ENCODE measurements around the gene PLEKHM3.

Gene PLEKHM3

DNA sequence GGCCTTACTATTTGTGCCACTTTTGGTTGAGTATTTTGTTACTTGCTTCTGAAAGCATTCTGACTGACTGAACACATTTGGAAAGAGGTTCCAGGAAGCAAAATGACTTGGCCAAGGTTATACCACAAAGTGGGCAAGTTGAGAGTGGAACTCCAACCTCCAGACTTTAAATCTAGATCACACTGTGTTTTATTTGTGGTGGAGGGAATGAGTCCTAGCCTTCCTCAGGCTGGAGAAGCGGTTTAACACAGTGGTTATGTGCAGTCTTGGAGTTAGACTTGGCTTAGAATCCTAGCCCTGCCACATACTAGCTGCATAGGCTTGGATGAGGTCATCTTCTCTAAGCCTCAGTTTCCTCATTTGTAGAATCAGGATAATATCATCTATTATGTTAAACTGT lies 33.4 kb downstream of the PLEKHM3 start:
- DNase-seq: no peak

DNA sequence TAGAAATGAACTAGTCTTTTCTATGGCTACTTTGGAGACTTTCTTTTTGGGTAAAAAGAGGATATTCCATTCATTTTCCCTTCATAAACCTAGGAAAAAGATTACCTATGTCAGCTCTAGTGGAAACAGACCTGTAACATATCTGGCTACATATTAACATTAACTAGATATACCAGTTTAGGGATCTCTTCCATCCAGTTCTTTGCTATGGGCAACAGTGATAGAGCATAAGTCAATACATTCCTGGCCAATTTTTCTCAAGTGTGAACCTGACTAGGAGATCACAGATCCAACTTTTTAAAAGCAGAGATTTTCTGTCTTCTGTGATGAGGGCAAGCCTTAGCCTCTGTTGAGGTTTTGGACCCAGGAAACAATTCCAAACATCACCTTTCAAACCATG lies 34.5 kb downstream of the PLEKHM3 start:
- DNase-seq: no peak

DNA sequence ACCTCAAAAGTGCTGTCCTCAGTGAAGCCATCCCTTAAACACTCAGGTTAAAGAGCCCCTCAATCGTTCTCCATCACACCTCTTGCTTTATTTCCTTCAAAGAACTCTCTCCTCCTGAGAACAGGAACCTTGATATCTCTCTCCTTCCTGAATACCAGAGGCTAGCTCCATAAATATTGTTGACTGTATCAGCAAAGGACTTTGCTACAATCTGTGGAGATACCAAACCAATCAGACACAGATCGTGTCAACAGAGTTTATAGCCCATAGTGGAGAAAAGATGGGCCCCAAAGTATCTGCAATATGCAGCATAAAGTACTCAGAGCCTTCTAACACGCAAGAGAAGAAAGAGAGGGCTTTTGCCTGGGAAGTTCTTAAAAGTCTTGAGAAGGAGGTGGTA lies 36.4 kb downstream of the PLEKHM3 start:
- DNase-seq: no peak

DNA sequence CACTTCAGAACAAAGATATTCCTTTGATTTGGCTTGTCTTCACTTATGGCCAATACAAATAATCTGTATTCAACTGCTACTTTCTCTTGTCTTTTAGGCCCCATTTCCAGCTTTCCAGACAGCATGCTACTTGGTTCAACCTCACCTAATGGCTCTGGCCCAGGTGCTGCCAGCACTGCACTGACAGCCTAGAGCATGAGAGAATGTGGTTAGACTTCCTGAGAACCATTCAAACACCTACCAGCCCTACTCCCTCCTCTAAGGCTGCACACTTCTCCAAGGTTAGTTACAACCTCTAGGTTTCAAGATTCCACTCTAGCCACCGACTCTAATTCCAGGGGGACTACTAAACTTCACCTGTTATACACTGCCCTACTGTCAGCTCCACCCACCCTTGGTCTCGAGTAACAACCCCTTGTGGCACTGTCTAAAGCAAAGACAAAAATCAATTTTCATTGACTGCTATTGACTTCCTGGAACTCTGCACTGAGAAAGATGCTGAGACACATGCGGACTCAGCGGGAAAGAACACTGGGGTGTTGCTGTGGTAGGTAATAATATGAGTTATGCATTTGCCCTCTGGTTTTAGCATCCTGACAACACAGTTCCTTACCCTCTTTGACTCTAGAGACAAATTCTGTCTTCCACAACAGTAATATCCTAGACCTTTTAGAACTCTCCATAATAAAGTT lies 38.2 kb downstream of the PLEKHM3 start:
- DNase-seq: no peak

DNA sequence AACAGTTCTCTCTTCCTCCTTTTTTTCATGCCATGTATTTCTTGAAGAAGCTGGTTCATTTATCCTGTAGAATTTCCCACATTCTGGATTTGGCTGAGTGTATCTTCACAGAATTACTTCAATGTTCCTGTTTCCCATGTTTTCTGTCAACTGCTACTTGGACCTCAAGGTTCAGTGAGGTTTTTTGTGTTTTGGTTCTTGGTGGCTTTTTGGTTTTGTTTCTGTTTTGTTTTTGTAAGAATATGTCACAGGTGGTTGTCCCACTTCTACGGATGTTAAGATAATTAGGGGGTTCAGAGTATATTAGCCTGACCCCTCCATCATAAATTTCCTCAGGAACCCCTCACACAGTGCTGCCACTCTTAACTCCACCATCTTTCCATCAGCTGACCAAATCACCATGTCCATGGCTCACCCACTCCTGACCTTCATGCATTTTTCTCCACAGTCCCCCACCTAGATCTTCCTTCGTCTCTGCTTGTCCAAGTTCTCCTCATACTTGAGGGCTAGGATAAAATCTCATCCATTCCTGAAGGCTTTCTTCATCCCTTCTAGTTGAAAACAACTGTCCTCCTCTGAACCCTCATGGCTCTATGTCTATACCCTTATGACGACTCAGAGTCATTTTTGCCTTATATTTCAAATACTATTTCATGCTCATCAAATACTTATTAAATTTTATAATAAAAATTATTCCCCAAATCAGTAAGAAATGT lies 40.4 kb downstream of the PLEKHM3 start:
- DNase-seq: no peak

DNA sequence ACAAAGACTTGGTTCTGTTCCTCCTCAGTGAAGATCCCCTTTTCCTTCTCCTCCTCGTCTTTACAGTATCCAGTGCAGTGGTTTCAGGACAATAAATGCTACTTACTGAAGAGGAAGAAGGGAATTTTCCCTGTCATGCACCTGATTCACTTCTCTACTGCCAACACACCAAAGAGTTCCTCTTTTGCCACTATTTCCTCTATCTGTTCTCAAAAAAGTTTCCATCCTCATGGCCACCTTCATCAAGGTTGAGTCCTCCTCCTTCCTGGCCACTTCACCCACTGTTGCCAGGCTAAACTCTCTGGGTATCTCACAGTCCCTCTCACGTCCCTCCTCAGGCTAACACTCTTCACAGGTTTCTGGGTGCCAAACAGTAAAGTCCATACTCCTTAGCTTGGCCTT lies 41.7 kb downstream of the PLEKHM3 start:
- DNase-seq: no peak

DNA sequence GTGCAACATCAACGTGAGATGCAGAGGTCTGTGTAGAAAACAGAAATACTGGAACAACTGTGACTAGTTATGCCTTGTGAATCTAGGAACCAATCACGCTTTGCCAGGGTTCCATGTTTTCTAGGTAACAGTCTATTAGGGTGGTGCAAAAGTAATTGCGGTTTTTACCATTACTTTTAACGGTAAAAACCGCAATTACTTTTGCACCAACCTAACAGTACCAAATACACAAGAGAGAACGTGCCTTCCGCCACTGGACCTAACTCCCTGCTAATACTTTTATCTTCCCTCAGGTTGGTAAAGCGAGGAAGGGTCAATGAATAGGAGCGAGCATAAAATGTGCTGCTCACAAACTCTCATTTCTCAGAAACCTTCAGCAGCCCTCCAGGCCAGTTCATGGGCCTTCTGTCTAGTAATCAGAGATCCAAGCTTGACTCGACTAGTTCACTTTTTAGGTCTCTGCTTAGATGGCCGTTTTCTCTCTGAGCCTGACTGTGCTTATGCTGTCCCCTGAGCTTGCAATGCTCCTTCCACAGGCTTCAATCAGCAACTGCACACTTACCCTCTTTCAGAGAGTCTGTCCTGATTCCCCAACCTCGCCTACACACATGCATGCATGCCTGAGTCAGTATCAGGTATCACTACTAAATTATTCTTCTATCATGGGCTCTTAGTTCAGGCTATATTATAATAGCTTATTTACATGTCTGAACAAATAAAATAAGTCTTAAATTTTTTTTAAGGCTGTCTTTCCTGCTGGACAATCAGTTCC lies 47.0 kb downstream of the PLEKHM3 start:
- DNase-seq: no peak

DNA sequence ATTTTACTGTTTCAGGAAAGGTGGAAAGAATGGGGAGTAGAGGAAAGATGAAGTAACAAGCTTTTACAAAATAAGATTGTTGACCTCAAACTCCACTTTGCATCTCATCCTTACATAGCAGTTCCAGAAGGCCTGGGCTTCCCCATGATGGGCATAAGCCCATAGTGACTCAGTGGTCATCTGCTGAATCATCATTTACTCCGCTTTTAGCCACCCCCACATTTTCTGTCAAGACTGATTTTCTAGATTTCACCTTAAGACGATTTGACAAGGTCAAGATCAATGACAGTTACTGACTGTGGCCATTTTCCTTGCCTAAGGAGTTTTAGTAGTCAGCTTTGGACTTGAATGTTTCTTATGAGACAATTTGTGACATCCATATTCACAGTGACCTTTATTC lies 49.4 kb downstream of the PLEKHM3 start:
- no peak for DNase-seq

DNA sequence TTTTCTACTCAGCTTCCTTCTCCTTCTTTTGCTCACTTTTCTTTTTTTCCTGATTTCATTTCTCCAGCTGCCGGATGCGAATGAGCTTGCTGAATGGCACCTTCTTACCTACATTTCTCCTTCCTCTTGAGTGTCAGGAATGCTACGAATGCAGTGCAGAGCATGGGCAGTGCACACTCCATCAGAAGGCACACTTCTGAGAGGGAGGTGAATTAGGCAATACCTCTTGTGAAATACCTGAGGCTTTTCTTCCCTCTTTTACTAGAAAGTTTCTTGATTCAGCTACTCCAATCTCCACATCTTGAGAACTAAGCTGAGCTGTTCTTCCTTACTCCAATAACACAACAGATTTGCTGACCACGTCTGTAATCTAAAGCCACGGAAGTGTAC lies 51.1 kb downstream of the PLEKHM3 start:
- no peak for DNase-seq

DNA sequence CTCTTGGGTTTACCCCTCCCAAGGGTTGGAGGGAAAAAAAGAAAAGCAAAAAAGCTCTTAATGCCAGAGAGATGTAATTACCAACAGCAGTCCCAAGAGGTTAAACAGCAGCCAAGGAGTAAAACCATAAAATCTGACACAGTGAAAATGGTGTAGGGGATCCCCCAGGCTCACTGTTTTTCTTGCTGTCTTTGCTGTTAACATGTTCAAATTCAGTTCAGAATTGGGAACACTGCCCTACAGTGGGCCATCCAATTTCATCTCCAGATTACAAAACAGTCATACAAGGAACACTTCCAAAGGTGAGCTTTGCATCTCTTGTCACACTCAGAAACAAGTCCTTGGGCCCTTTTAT lies 54.5 kb downstream of the PLEKHM3 start:
- DNase-seq: no peak

DNA sequence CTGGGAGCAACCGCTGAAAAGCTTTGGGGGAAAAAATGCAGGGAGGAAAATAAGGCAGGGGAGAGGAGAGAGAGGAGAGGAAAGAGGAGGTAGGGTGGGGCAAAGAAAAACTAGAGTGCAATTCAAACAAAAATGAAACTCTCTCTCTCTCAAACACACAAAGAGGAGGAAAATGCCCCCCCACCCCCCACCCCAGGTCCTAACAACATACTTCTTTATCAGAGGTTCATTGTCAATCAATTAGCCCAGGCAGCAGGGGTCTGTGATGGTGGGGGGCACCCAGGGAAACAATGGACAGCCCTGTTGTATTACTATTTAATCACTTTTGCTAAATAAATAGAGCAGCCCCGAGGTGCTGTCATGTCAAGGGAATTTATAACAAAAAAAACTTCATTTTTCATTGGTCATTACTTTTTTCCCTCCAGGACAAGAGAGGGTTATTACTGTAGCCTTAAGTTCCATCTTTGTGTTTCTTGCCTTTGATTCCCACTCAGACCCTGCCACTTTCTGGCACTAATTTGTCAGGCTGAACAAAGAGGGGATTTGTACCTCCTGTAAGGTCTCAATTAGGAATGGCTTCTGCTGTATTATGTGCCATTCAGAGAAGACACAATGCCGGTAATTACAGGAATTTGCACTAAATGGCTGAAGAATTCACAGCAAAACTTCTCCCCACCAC lies 55.0 kb downstream of the PLEKHM3 start:
- DNase-seq: no peak

DNA sequence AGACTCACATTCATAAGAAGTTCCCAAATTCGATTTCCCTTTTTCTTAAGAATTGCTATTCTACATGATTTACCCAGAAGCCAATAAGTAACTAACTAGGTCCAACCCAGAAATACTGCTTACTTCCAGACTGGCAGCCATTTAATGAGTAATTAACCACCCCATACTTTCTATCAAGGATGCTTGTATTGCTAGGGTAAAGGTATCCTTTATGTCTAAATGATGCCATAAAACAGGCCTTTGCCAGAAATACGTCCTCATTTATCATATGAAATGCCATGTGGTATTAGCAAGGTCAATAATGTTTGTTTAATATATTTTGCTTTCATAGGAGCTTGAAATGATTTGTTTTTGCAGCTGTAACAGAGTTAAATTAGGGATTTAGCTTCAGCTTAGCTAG lies 56.1 kb downstream of the PLEKHM3 start:
- DNase-seq: no peak

DNA sequence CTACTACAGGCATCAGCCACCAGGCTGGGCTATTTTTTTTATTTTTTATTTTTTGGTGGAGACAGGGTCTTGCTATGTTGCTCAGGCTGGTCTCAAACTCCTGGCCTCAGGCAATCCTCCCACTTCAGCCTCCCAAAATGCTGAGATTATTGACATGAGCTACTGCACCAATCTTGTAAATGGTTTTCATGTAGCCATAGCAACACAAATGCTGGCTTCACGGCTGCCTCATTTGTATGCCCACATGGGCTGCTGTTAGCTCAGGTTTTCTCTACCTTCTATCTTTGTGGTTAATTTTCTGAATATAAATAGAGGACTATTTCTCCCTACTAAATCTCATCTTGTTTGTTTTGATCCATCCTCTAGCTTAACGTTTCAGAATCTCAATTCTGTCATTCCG lies 58.2 kb downstream of the PLEKHM3 start:
- no peak for DNase-seq

DNA sequence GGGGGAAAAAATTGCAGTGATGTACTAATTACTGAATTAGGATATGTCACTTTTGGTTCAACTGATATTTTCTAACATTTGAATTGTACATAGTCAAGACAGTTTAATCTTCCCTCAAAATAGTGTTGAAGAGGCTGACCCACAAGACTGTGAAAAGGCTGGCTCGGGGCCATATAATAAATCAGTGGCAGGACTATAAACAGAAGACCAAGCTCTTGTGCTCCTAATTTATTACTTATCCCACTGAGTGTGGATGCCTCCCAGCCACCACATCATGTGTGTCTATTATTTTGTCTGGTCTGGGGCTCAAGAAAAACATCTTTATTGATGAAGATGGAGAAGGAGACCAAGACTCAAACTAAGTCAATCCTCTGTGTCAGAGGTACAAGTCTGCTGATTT lies 64.4 kb downstream of the PLEKHM3 start:
- DNase-seq: no peak

DNA sequence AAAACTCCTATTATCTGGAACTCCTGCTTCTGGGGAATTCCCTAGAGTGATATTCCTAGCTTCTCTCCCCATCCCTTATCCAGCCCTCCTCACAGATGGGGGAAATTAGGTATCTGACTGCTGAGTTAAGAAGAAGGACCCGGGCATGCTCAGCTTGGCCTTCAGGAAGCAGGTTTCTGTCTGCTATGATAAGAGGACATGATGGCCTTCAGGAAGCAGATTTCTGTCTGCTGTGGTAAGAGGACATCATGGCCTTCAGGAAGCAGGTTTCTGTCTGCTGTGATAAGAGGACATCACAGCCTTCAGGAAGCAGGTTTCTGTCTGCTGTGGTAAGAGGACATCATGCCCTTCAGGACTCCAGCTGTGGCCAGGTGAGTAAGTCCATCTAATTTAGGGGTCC lies 65.2 kb downstream of the PLEKHM3 start:
- no peak for DNase-seq

DNA sequence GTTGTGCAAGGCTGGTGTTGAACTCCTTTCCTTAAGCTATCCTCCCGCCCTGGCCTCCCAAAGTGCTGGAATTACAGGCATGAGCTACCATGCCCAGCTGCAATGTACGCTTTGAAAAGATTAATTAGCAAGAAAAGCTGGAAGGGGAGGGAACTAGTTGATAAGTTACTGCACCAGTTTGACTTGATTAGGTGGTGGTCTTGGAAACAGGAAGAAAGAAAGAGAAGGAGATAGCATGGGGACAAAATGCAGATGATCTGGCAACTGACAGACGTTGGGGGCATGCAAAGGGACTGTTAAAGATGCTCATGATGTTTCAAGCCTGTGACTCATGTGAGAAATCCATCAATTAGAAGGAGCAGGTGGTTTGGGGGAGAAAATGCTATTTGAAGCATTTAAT lies 68.6 kb downstream of the PLEKHM3 start:
- DNase-seq: no peak

DNA sequence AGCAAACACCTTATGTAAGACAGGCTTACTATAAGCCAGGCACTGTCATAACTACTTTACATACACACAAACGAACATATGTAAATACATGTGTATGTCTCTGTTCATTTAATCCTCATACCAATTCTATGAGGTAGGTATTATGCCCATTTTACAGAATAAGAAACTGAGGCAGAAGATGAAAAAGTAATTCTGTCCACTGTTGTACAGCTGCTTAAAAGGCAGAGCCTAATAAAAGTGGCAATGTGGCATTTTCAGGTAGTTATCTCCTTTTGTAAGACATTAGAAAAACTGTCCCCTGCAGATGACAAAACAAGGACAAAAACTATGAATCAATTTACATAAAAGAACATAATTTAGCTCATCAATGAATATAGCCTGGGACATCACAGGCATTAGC lies 69.9 kb downstream of the PLEKHM3 start:
- no peak for DNase-seq

DNA sequence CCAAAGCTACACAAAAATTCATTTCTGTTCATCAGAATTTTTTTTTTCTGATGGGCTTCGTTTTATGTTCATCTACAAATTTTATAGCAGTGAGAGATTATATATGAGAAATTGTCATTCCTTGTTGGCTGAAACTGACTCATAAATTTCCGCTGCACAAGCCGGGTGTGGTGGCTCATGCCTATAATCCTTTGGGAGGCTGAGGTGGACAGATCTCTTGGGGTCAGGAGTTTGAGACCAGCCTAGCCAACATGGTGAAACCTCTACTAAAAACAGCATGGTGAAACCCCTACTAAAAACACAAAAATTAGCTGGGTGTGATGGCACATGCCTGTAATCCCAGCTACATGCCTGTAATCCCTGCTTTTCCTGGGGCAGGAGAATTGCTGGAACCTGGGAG lies 72.0 kb downstream of the PLEKHM3 start:
- DNase-seq: no peak

DNA sequence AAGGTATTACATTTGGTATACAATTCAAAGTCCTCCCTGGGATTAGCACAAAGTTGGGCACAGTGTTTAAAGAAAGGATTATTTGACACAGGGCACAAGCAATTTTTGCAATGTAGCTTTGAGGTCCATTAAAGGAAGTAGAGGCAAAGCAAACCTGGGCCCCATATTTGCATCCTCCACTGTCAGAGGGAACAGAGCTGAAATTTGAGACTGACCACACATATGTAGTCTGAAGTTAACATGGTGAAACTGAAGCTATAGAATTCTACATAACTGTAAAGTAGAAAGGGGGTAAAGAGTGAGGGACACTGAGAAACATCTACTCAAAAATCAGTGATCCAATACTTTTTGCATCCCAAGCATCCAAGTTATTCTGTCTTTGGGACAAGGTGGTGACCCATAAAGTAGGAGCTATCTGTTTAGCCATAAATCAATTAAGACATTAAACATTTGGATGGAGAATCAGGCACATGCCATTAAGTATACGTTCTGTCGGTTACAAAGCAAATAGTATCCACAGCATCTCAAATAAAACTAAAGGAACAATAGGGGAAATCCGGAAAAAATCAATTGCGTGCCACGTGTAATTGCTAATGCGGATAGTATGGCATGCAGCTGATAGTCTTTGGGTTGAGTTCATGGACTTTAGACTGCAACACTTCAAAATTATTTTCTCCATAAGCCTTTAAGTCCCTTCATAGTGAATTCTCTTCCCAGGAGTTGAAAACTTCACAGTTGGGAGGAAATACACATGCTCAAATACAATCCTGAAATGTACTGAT lies 72.6 kb downstream of the PLEKHM3 start:
- DNase-seq: no peak

DNA sequence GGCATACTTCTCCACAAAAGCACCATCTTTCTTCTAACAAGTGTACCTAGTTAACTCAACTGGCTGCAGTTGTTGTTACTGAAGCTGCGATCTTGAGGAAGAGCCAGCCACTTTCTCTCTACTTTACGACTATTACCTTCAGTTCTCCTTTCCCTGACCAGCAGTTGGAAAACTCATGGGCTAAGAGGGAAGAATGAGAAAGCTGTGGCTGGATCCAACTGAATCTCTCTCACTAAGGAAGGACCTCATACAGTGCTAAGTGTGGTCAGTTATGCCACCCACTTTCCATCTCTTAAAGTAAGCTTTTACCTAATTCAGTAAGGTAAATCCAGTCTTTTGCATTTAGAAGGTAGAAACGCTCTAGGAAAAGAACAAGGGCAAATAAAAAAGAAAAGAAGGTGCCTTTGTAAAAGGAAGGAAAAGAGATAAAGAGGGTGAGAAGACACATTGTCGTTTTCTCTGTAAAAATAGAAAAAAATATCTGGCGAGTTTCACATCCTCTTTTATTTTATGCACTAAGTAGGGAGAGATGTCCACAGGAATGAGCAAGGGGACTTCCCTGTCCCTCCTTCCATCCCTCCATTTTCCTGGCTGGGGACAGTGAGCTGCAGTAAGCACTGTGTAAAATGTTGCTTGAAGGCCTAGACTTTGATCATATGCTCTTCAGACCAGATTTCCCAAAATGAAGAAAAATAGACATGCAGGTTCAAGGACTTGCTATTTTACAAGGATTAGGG lies 73.4 kb downstream of the PLEKHM3 start:
- DNase-seq: no peak

DNA sequence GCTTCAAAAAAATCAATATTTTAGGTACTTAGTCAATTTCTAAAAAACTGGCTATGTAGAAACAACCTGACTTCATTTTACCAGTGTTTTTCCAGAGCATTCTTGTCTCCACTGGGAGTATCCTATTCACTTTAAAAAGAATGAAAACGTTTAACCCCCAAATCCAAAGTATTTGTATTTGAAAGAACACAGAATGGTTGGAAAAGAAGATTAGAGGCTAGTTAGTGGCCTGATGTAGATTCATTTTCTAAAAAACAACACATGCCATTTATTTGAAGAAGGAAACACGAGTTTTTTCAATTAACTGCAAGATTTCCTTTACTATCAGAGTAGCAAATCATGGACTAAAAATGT lies 74.6 kb downstream of the PLEKHM3 start:
- DNase-seq: no peak

DNA sequence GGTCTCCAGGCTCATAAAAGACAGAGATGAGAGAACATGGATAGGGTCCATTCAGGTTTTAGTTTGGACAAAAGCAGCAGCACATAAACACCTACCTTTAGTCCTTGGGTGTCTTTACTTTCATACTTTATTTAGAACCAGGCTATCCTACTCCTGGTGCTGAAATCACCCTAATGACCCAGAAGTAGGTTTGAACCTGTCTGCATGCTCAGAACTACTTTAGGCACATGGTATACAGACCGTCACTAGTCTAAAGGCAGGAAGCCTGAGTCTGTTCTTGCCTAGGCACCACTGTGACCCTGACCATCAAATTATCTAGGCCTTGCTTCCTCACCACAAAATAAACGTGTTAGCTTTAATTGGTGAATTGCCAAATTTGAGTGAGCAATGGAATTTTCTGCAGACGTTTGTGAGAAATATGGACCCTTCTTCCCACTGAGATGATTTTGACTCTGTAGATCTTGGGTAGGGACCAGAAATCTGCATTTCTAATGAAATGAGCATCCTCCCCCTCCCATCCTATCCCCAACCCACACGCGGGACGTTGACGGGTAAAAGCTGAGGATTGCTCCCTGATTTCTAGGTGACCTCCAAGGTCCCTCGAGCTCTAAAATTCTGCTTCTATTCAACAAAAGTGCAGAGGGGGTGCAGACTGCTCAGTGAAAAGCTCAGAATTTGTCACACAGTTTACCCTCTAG lies 75.1 kb downstream of the PLEKHM3 start:
- DNase-seq: no peak

Data from KG1 (cell line).